GM19043 (cell line): ENCODE measurements around the gene ASTN2.
"Not testable (repeated sequence)": the region's sequence is repeated elsewhere in the genome, so short reads cannot be mapped to it uniquely, and the experiment has no call there.

ENCODE experiments used
- ATAC-seq: cut with Tn5 transposase; IDR thresholded peaks from one replicate; pipeline ENCODE4 v1.9.1; 2021; ENCODE audit warnings: low read depth; ENCODE audit not compliant: unreplicated experiment

ASTN2 gene

GRCh38 chr9:116899337-116900006, 515.4 kb downstream of the ASTN2 start:
- ATAC-seq: no peak

- ATAC-seq: not testable (repeated sequence)
Observed at GRCh38 chr9:116898131-116898530, 516.7 kb downstream of the ASTN2 start.

- no peak for ATAC-seq
Observed at GRCh38 chr9:116897201-116897600, 517.7 kb downstream of the ASTN2 start.

GRCh38 chr9:116895961-116896360, 518.9 kb downstream of the ASTN2 start:
- no peak for ATAC-seq

GRCh38 chr9:116891424-116891823, 523.4 kb downstream of the ASTN2 start:
- no peak for ATAC-seq

- not testable (repeated sequence) for ATAC-seq
Observed at GRCh38 chr9:116888476-116888875, 526.4 kb downstream of the ASTN2 start.

- ATAC-seq: no peak
Observed at GRCh38 chr9:116888066-116888465, 526.8 kb downstream of the ASTN2 start.

- ATAC-seq: no peak
Observed at GRCh38 chr9:116883676-116884075, 531.2 kb downstream of the ASTN2 start.

GRCh38 chr9:116877072-116877471, 537.8 kb downstream of the ASTN2 start:
- no peak for ATAC-seq

- ATAC-seq: no peak
Observed at GRCh38 chr9:116875576-116875975, 539.3 kb downstream of the ASTN2 start.

- no peak for ATAC-seq
Observed at GRCh38 chr9:116873937-116874914, 540.6 kb downstream of the ASTN2 start.

GRCh38 chr9:116873491-116873890, 541.4 kb downstream of the ASTN2 start:
- no peak for ATAC-seq

- ATAC-seq: no peak
Observed at GRCh38 chr9:116870566-116870965, 544.3 kb downstream of the ASTN2 start.

GRCh38 chr9:116868201-116868600, 546.7 kb downstream of the ASTN2 start:
- peak; percentile 82 for ATAC-seq

- no peak for ATAC-seq
Observed at GRCh38 chr9:116861321-116861720, 553.5 kb downstream of the ASTN2 start.

- ATAC-seq: peak; percentile 75
Observed at GRCh38 chr9:116860509-116861120, 554.2 kb downstream of the ASTN2 start.

- ATAC-seq: no peak
Observed at GRCh38 chr9:116859763-116860162, 555.1 kb downstream of the ASTN2 start.

- ATAC-seq: no peak
Observed at GRCh38 chr9:116857321-116857720, 557.5 kb downstream of the ASTN2 start.

GRCh38 chr9:116855881-116856662, 558.8 kb downstream of the ASTN2 start:
- no peak for ATAC-seq

GRCh38 chr9:116849721-116850120, 565.1 kb downstream of the ASTN2 start:
- ATAC-seq: no peak
